ENCODE measurements around the gene EMC1. TPM values are rescaled to one million over a fixed set of nuclear protein-coding genes. Genes with fewer than 3 reads are reported as not detected.

EMC1 gene
- total and polyA plus RNA-seq, 7 experiments from 2014 or later, result 18.6 to 43.7 (median 34.0) TPM

DNA sequence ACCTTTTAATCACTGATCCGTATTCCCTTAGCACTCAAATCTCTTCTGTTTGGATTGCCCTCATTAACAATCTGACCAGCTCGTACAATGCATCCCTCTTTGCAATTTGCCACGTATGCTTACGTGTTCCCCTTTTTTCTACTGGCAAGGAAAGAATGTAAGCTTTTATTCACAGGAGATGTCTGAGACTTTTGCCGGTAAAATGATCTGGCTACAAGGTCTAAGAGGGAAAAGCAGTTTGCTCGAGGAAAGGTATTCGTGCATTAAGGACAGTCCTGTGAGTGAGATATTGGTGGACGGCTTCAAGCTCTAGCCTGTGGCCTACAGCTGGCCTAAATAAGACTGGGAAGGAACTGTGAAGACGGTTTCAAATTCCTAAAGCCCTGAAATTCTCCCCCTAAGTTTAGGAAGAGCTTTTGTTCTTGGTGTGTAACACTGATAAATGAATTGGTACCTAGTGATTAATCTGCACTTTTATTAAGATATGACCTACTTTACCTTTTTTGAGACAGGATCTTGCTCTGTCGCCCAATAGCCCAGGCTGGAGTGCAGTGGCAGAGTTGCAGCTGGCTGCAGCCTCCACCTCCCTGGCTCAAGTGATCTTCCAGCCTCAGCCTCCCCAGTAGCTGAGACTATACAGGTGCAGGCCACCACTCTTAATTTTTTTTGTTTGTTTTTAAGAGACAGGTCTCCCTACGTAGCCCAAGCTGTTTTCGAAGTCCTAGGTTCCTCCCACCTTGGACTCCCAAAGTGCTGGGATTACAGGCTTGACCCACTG lies 40.4 kb downstream of the EMC1 start:
- Histone ChIP-seq H3K4me3 (ENCODE audit: low read length) (peak overlapping the region; percentile 60), H3K27ac (ENCODE audit: low read depth, low read length) (peak overlapping the region; percentile 85), H3K36me3 (ENCODE audit: control insufficient read depth in 2 of 3, insufficient read depth in 3 of 3, low read length in 3 of 3) (peaks cover 0 to 4% (median 0%) of the 10 kb centered on the region in 3 experiments), H3K27me3 (ENCODE audit: control insufficient read depth in 2 of 2, insufficient read depth in 2 of 2, low read length in 2 of 2) (no peaks in the 10 kb centered on the region), H3K4me1 (ENCODE audit: control insufficient read depth in 2 of 2, insufficient read depth in 2 of 2, low read length in 2 of 2) (peaks cover 24 to 38% of the 10 kb centered on the region in 2 donors), H3K9me3 (ENCODE audit: control insufficient read depth in 2 of 3, low read length in 3 of 3) (no peaks in the 10 kb centered on the region)
- ATAC-seq (no peak), DNase-seq (no peak)
- peak overlapping the region; percentile 94 to 99 (median 97) for H3K27ac Mint-ChIP-seq
- peak overlapping the region; percentile 83 to 98 (median 94) for H3K4me3 Mint-ChIP-seq
- intact Hi-C loops (cut with micrococcal nuclease), result loop anchor here (1.0 to 10.0 kb wide), 11 partner anchors 34 to 1296 kb away; partner anchors contain the start of genes ALDH4A1 (in 2 of the 2), EMC1 (in 2 of the 2), MRTO4 (in 2 of the 2) and AKR7A2 (in 1 of the 2)
- H3K9me3 Mint-ChIP-seq, result no peaks in the 10 kb centered on the region
- peaks cover 44 to 83% (median 78%) of the 10 kb centered on the region in 7 donors for H3K4me1 Mint-ChIP-seq
- CTCF ChIA-PET, result interaction anchor here (1.0 kb wide), 1 partner anchor 440 kb away, joined by 3 read pairs; no protein-coding TSS in a partner anchor
- peaks cover 0 to 2% (median 0%) of the 10 kb centered on the region in 5 donors for H3K27me3 Mint-ChIP-seq
- peaks cover 0 to 16% (median 0%) of the 10 kb centered on the region in 5 donors for H3K36me3 Mint-ChIP-seq
- POLR2A ChIA-PET, result interaction anchor here (0.5 to 1.8 kb wide), 9 partner anchors 9 to 429 kb away, joined by 3 to 7 read pairs (median 3); partner anchors contain the start of genes AKR7A3, EMC1 and MRTO4

DNA sequence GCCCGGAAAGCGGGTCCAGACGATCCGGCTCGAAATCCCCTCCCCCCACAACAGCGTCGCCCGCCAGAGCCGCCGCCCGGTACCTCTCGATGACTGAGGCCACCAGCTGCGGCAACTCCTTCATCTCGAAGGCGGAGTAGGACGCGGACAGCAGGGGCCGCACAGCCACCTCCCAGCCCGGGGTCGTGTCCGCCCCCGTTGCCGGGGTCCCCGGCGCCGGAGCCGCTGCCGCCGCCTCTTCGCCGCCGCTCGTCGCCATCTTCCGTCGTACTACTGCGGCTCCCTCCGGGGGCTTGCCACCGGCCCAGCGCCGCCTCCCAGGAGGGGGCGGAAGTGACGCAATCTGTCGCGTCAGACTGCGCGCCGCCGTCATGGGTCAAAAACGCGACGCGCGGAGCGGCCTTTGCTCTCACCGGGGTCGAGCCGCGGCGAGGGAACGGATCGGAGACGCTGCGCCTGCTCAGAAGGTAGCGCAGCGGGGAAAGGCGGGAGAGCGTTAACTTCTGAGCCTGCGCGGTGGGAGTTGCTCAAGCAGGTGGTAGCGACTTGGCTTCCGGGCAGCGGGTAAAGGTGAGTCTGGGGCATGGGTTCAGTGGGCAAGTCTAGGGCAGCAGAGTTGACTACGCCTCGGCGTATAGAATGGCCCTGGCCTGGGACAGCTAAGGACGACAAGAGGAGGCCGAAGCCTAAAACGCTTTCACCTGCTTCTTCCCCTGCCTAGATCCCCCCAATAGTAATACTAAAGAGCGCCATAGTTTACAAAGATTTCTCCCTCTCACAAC lies 41.1 kb downstream of the EMC1 start, which contains the start of gene UBR4:
Gene UBR4 (minus strand): TSS at position 277 of the 782 bp plus-strand sequence. CDS start 18 bp downstream, at position 259.
- Histone ChIP-seq H3K9me3 (ENCODE audit: control insufficient read depth in 2 of 3, low read length in 3 of 3) (no peaks in the 10 kb centered on the region), H3K36me3 (ENCODE audit: control insufficient read depth in 2 of 3, insufficient read depth in 3 of 3, low read length in 3 of 3) (peaks cover 0 to 4% (median 0%) of the 10 kb centered on the region in 3 experiments), H3K27ac (ENCODE audit: low read depth, low read length) (peak within 1 kb of the TSS; percentile 85), H3K4me3 (ENCODE audit: low read length) (peak within 1 kb of the TSS; percentile 60), H3K4me1 (ENCODE audit: control insufficient read depth in 2 of 2, insufficient read depth in 2 of 2, low read length in 2 of 2) (peaks cover 24 to 38% of the 10 kb centered on the region in 2 donors), H3K27me3 (ENCODE audit: control insufficient read depth in 2 of 2, insufficient read depth in 2 of 2, low read length in 2 of 2) (no peaks in the 10 kb centered on the region)
- peaks cover 0 to 2% (median 0%) of the 10 kb centered on the region in 5 donors for H3K27me3 Mint-ChIP-seq
- ChIA-PET POLR2A (interaction anchor here (0.6 to 1.6 kb wide), 6 partner anchors 9 to 302 kb away, joined by 3 to 7 read pairs (median 3); partner anchors contain the start of genes EMC1 and MRTO4), CTCF (interaction anchor here (1.0 kb wide), 1 partner anchor 441 kb away, joined by 3 read pairs; no protein-coding TSS in a partner anchor)
- H3K36me3 Mint-ChIP-seq, result peaks cover 0 to 15% (median 0%) of the 10 kb centered on the region in 5 donors
- ATAC-seq (peak; percentile 95), DNase-seq (peak; percentile 95 to 97 (median 96))
- peaks cover 49 to 87% (median 82%) of the 10 kb centered on the region in 7 donors for H3K4me1 Mint-ChIP-seq
- H3K4me3 Mint-ChIP-seq, result peak within 1 kb of the TSS; percentile 83 to 98 (median 94)
- no peaks in the 10 kb centered on the region for H3K9me3 Mint-ChIP-seq
- intact Hi-C loops (cut with micrococcal nuclease), result loop anchor here (1.0 to 10.0 kb wide), 12 partner anchors 29 to 1297 kb away; partner anchors contain the start of genes ALDH4A1 (in 2 of the 2), EMC1 (in 2 of the 2), MRTO4 (in 2 of the 2) and AKR7A2 (in 1 of the 2)
- H3K27ac Mint-ChIP-seq, result peak within 1 kb of the TSS; percentile 94 to 99 (median 97)

DNA sequence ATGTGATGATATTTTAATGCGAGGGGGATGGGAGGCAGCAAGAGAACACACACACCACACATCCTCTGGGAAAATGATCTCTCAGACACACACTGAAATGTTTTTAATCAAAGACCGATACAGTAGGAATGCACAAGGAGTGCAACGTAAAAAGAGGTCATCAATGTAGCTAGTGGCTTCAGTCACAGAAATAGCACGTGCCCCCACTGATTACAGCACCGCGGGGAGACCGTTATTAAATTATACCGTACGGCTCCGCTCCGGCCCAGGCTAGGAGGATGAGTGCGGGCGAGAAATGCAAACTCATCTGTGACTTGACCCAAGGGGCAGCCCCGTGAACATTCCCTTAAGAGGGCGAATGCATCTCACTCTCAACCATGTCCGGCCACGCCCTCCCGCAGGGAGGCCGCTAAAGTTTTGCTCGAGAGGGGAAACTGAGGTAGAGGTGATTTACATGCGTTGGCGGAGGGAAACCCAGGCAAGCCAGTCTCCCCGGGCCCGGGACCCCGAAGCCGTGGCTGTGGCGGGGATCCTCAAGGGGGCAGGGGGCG lies 41.8 kb downstream of the EMC1 start:
- H3K27me3 Mint-ChIP-seq, result peaks cover 0 to 2% (median 0%) of the 10 kb centered on the region in 5 donors

DNA sequence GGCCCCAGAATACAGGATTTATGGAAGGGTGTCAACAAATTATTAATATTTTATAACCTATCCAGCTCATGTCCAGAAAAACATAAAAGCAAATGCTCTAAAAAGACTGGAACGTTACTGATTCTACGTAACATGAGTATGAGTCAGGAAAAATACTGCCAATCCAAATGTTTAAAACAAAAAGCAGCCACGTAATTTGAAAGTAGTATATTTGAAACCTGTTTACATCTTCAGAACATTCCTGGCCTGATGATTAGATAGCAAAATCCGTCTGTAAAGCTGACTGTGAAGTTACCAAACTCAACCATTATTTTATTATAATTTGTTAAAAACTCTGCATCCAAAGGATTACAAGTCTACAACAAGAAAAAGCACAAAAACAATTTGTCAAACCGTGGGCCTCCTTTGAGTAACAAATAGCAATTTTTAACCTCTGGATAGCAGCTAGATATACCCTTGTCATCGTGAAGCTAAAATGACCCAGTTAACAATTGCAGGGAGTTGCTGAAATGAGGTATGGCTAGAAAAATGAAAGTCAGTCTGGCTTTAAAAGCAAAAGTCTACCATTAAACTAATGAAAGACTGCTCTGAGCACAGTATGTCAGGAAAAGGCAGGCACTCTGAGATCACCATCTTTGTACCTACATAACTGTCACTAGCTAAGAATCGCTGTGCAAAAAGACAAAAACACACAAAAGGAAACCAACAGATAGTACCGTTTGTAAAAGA lies 42.5 kb downstream of the EMC1 start:
- intact Hi-C loops (cut with micrococcal nuclease), result loop anchor here in 1 of 2 donors (2.0 kb wide), 1 partner anchor 28 kb away; no protein-coding TSS in a partner anchor
- no peaks in the 10 kb centered on the region for H3K9me3 ChIP-seq (ENCODE audit: control insufficient read depth in 2 of 3, low read length in 3 of 3)
- Mint-ChIP-seq H3K9me3 (no peaks in the 10 kb centered on the region), H3K27ac (peak overlapping the region; percentile 75 to 99 (median 94)), H3K4me1 (peaks cover 57 to 96% (median 86%) of the 10 kb centered on the region in 7 donors), H3K4me3 (peak overlapping the region; percentile 83 to 98 (median 94)), H3K36me3 (peaks cover 0 to 14% (median 0%) of the 10 kb centered on the region in 5 donors), H3K27me3 (peaks cover 0 to 2% (median 0%) of the 10 kb centered on the region in 5 donors)
- ChIA-PET CTCF (interaction anchor here (0.7 kb wide), 1 partner anchor 446 kb away, joined by 3 read pairs; no protein-coding TSS in a partner anchor), POLR2A (interaction anchor here (0.6 to 1.6 kb wide), 4 partner anchors 30 to 403 kb away, joined by 3 to 5 read pairs (median 3); no protein-coding TSS in a partner anchor)
- H3K4me1 ChIP-seq (ENCODE audit: control insufficient read depth in 2 of 2, insufficient read depth in 2 of 2, low read length in 2 of 2), result peaks cover 24 to 38% of the 10 kb centered on the region in 2 donors
- H3K4me3 ChIP-seq (ENCODE audit: low read length), result peak overlapping the region; percentile 60
- peak overlapping the region; percentile 85 for H3K27ac ChIP-seq (ENCODE audit: low read depth, low read length)
- H3K27me3 ChIP-seq (ENCODE audit: control insufficient read depth in 2 of 2, insufficient read depth in 2 of 2, low read length in 2 of 2), result no peaks in the 10 kb centered on the region
- DNase-seq, result peak in 2 of 9 donors; percentile 4 to 13
- peaks cover 0 to 4% (median 0%) of the 10 kb centered on the region in 3 experiments for H3K36me3 ChIP-seq (ENCODE audit: control insufficient read depth in 2 of 3, insufficient read depth in 3 of 3, low read length in 3 of 3)
- ATAC-seq, result no peak

More for the DNA sequence above, 41.8 kb downstream of the EMC1 start:
- Histone ChIP-seq H3K36me3 (ENCODE audit: control insufficient read depth in 2 of 3, insufficient read depth in 3 of 3, low read length in 3 of 3) (peaks cover 0 to 4% (median 0%) of the 10 kb centered on the region in 3 experiments), H3K4me1 (ENCODE audit: control insufficient read depth in 2 of 2, insufficient read depth in 2 of 2, low read length in 2 of 2) (peaks cover 24 to 38% of the 10 kb centered on the region in 2 donors), H3K27me3 (ENCODE audit: control insufficient read depth in 2 of 2, insufficient read depth in 2 of 2, low read length in 2 of 2) (no peaks in the 10 kb centered on the region), H3K4me3 (ENCODE audit: low read length) (peak overlapping the region; percentile 60), H3K27ac (ENCODE audit: low read depth, low read length) (peak overlapping the region; percentile 85), H3K9me3 (ENCODE audit: control insufficient read depth in 2 of 3, low read length in 3 of 3) (no peaks in the 10 kb centered on the region)
- Mint-ChIP-seq H3K4me3 (peak overlapping the region; percentile 83 to 98 (median 94)), H3K36me3 (peaks cover 0 to 15% (median 0%) of the 10 kb centered on the region in 5 donors), H3K4me1 (peaks cover 55 to 92% (median 86%) of the 10 kb centered on the region in 7 donors), H3K27ac (peak overlapping the region; percentile 75 to 99 (median 94)), H3K9me3 (no peaks in the 10 kb centered on the region)
- CTCF ChIA-PET, result no interaction called here
- POLR2A ChIA-PET, result interaction anchor here (0.6 to 1.6 kb wide), 3 partner anchors 111 to 402 kb away, joined by 3 read pairs; no protein-coding TSS in a partner anchor
- peak; percentile 52 for ATAC-seq
- intact Hi-C loops (cut with micrococcal nuclease), result loop anchor here in 1 of 2 donors (2.0 kb wide), 1 partner anchor 29 kb away; no protein-coding TSS in a partner anchor
- DNase-seq, result peak in 2 of 9 donors; percentile 2 to 76

DNA sequence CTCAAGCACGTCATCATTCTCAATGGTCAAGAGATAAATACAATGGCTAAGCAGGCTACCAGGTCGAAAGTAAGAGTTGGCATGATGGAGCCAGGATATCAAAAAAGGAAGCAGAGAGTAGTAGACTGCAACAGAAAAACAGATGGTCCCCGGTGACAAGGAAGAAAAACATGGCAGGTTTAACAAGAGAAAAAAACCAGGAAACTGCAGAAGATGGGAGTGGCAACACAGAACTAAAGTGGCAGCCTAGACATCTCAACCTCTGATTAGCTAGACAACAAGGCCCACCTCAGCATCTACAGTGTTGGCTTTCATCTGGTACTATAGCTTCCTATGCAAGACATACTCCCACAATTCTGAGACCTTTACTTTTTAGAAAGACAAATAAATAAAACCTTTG lies 44.4 kb downstream of the EMC1 start:
- no peaks in the 10 kb centered on the region for H3K9me3 ChIP-seq (ENCODE audit: control insufficient read depth in 2 of 3, low read length in 3 of 3)
- ATAC-seq (no peak), DNase-seq (no peak)
- ChIA-PET POLR2A (interaction anchor here (1.1 to 1.6 kb wide), 2 partner anchors 15 to 390 kb away, joined by 4 read pairs; a partner anchor contains a TSS), CTCF (no interaction called here)
- no peak overlapping the region for H3K27ac ChIP-seq (ENCODE audit: low read depth, low read length)
- Mint-ChIP-seq H3K4me1 (peaks cover 49 to 96% (median 85%) of the 10 kb centered on the region in 7 donors), H3K27ac (peak overlapping the region in 2 of 9 donors; percentile 3 to 14), H3K4me3 (peak overlapping the region in 9 of 10 donors; percentile 4 to 60 (median 37)), H3K9me3 (no peaks in the 10 kb centered on the region), H3K36me3 (peaks cover 0 to 12% (median 0%) of the 10 kb centered on the region in 5 donors), H3K27me3 (peaks cover 0 to 2% (median 0%) of the 10 kb centered on the region in 5 donors)
- intact Hi-C loops (cut with micrococcal nuclease), result no loop called here
- no peak overlapping the region for H3K4me3 ChIP-seq (ENCODE audit: low read length)
- no peaks in the 10 kb centered on the region for H3K27me3 ChIP-seq (ENCODE audit: control insufficient read depth in 2 of 2, insufficient read depth in 2 of 2, low read length in 2 of 2)
- H3K4me1 ChIP-seq (ENCODE audit: control insufficient read depth in 2 of 2, insufficient read depth in 2 of 2, low read length in 2 of 2), result peaks cover 24 to 47% of the 10 kb centered on the region in 2 donors
- peaks cover 0 to 4% (median 0%) of the 10 kb centered on the region in 3 experiments for H3K36me3 ChIP-seq (ENCODE audit: control insufficient read depth in 2 of 3, insufficient read depth in 3 of 3, low read length in 3 of 3)

Measured in naive thymus-derived CD4-positive, alpha-beta T cell (primary cell).